ENCODE data around the gene SPNS2. TPM values are rescaled to one million over a fixed set of nuclear protein-coding genes. Genes with fewer than 3 reads are reported as not detected.

The SPNS2 gene
- total RNA-seq, 1 experiment from 2014 or later = 0.33 TPM

DNA sequence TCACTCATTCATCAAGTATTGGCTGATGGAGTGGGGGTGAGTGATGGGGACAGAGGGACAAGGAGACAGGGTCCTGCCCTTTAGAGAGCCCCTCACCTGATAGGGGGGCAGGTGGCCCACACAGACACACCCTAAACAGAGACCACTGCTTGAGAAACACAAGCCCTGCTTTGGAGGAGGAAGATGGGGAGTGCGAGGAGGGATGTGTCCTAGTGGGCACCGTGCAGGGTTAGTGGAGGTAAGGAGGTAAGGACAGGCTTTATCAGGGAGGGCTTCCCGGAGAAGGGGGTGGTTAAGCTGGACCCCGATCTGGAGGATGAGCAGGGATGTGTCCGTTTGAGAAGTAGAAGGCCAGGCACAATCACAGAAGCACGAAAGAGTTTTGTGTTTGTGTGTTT lies 77.5 kb downstream of the SPNS2 start:
- Histone ChIP-seq H2AK5ac (ENCODE audit: insufficient read length, low read length) (no peak overlapping the region), H3K79me2 (ENCODE audit: insufficient read depth, low read length) (no peaks in the 10 kb centered on the region), H3K14ac (ENCODE audit: insufficient read depth, low read length) (peak overlapping the region; percentile 54; the same call in 1 of the 2 replicates), H2BK15ac (ENCODE audit: low read depth, low read length) (no peak overlapping the region), H4K91ac (ENCODE audit: insufficient read length, low read depth, low read length) (no peak overlapping the region), H3K9me3 (ENCODE audit: control insufficient read depth, low read depth, low read length) (no peaks in the 10 kb centered on the region), H3K18ac (ENCODE audit: insufficient read length, low read depth, low read length) (peak overlapping the region; percentile 9), H3K4ac (ENCODE audit: low read depth, low read length) (no peak overlapping the region), H3K79me1 (ENCODE audit: insufficient read depth, low read depth, low read length, poor library complexity, severe bottlenecking) (no peaks in the 10 kb centered on the region), H3K27me3 (ENCODE audit: insufficient read depth, low read length) (no peaks in the 10 kb centered on the region), H2BK5ac (ENCODE audit: insufficient read length, low read length) (no peak overlapping the region), H4K5ac (ENCODE audit: insufficient read length, low read depth, low read length) (no peak overlapping the region), H3K56ac (ENCODE audit: insufficient read length, low read depth, low read length) (no peak overlapping the region), H4K20me1 (ENCODE audit: control insufficient read depth, insufficient read depth, insufficient read length) (no peaks in the 10 kb centered on the region), H2BK12ac (ENCODE audit: insufficient read length, low read depth, low read length) (no peak overlapping the region), H2BK120ac (ENCODE audit: low read depth, low read length, poor library complexity, severe bottlenecking) (no peak overlapping the region), H3K27ac (ENCODE audit: insufficient read length, low read depth, low read length) (no peak overlapping the region), H2AFZ (ENCODE audit: low read length) (no peak overlapping the region), H3T11ph (ENCODE audit: low read length) (no peak overlapping the region), H3K23ac (ENCODE audit: insufficient read length, low read depth, low read length) (no peak overlapping the region), H3K4me2 (ENCODE audit: insufficient read depth, insufficient read length, low read length) (no peak overlapping the region), H3K4me1 (ENCODE audit: insufficient read depth, low read length) (peaks cover 5% of the 10 kb centered on the region; the same call in 1 of the 2 replicates), H2BK20ac (ENCODE audit: low read depth, low read length, poor library complexity, severe bottlenecking) (no peak overlapping the region), H3K23me2 (ENCODE audit: insufficient read length, low read depth, low read length, poor library complexity, severe bottlenecking) (peaks cover 2% of the 10 kb centered on the region), H3K9ac (ENCODE audit: extremely low read depth, insufficient read length, low read length) (no peak overlapping the region), H4K8ac (replicated peaks; ENCODE audit: insufficient read length, low read depth, low read length) (no peak overlapping the region)
- peak overlapping the region in 2 of 3 experiments; percentile 19 to 48; a peak in 3 of 7 replicates for H3K27ac Mint-ChIP-seq
- peaks cover 9% of the 10 kb centered on the region for H3K27me3 Mint-ChIP-seq (ENCODE audit: low read depth)
- peaks cover 0 to 6% (median 0%) of the 10 kb centered on the region in 3 experiments; a peak in 1 of 7 replicates for H3K36me3 Mint-ChIP-seq (ENCODE audit: insufficient read depth in 1 of 3, low read depth in 3 of 3)
- H3K9me3 Mint-ChIP-seq = peaks cover 0 to 3% of the 10 kb centered on the region in 2 experiments; a peak in 2 of 5 replicates
- no peak for DNase-seq
- WGBS (ENCODE audit: extremely low coverage, insufficient read length, low lambda C conversion rate) = no CpG with 5 or more reads among the region's 6 CpGs
- H3K4me1 Mint-ChIP-seq = peaks cover 13 to 34% of the 10 kb centered on the region in 2 experiments
- H3K4me3 Mint-ChIP-seq = peak overlapping the region in 1 of 2 experiments; percentile 22; a peak in 1 of 5 replicates
- TF ChIP-seq, protein P1, sequence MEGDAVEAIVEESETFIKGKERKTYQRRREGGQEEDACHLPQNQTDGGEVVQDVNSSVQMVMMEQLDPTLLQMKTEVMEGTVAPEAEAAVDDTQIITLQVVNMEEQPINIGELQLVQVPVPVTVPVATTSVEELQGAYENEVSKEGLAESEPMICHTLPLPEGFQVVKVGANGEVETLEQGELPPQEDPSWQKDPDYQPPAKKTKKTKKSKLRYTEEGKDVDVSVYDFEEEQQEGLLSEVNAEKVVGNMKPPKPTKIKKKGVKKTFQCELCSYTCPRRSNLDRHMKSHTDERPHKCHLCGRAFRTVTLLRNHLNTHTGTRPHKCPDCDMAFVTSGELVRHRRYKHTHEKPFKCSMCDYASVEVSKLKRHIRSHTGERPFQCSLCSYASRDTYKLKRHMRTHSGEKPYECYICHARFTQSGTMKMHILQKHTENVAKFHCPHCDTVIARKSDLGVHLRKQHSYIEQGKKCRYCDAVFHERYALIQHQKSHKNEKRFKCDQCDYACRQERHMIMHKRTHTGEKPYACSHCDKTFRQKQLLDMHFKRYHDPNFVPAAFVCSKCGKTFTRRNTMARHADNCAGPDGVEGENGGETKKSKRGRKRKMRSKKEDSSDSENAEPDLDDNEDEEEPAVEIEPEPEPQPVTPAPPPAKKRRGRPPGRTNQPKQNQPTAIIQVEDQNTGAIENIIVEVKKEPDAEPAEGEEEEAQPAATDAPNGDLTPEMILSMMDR (conservative IDR thresholded peaks at IDR 0.05) = no peak
